PFSK-1 (cell line): ENCODE results near the gene ZBTB16.

Source experiments
- FOXP2 ChIP-seq: optimal IDR thresholded peaks from 2 replicates; pipeline ENCODE3; 2011; ENCODE audit warnings: borderline replicate concordance, control low read depth, inconsistent platforms; ENCODE audit not compliant: insufficient read depth; ENCODE audit errors: extremely low read length, extremely low read depth
- POLR2AphosphoS5 ChIP-seq: IDR thresholded peaks from 2 replicates; pipeline ENCODE4 v1.6.1; 2012; ENCODE audit warnings: low read depth, mild to moderate bottlenecking, control low read depth, low read length, moderate library complexity
- REST ChIP-seq, 2 experiments: IDR thresholded peaks; 2 replicates each; pipeline versions ENCODE4 v1.6.1 to v1.8.0; 2011 to 2012; ENCODE audit warnings: low read depth in 2 of 2, low read length in 2 of 2, control low read depth in 1 of 2, inconsistent platforms in 1 of 2, mild to moderate bottlenecking in 1 of 2, moderate library complexity in 1 of 2; ENCODE audit not compliant: insufficient read depth in 1 of 2
- SIN3A ChIP-seq: IDR thresholded peaks from 2 replicates; pipeline ENCODE4 v1.6.1; 2012; ENCODE audit warnings: mild to moderate bottlenecking, low read length, moderate library complexity, borderline replicate concordance; ENCODE audit not compliant: insufficient read depth
- TAF1 ChIP-seq: IDR thresholded peaks from 2 replicates; pipeline ENCODE4 v1.6.1; 2012; ENCODE audit warnings: low read length, control low read depth, borderline replicate concordance; ENCODE audit not compliant: insufficient read depth

- TF ChIP-seq POLR2AphosphoS5 (no peak), REST (IDR thresholded peaks at IDR 0.05; ENCODE audit: insufficient read depth in 1 of 2, low read depth in 2 of 2, low read length in 2 of 2) (no peak), FOXP2 (no peak), SIN3A (no peak), TAF1 (no peak)
Observed at GRCh38 chr11:114136686-114137640, 77.5 kb downstream of the ZBTB16 start.
